SK-N-SH (cell line): Measurements from ENCODE around the gene DCTD. TPM values are rescaled to one million over a fixed set of nuclear protein-coding genes. Genes with fewer than 3 reads are reported as not detected.

Experiments used
- CTCF ChIA-PET: fragments of 300-600, 350-600 bp; formaldehyde crosslinking; extraction: SDS; loops from one replicate; lab custom pipeline; 2021; lab: Yijun Ruan, JAX
- POLR2A ChIA-PET: fragments of 350-600 bp; sonication (Branson Sonifier 250); formaldehyde crosslinking; extraction: SDS; loops from one replicate; lab custom pipeline; 2020; ENCODE audit warnings: antibody characterized with exemption, inconsistent platforms; lab: Yijun Ruan, JAX
- DNase-seq: peaks from one replicate; pipeline ENCODE4 v3.0.0; 2012
- H2AFZ ChIP-seq: fragments of 200-600 bp; sonication (generic); 2 replicates; pipeline ENCODE4 v1.8.1; 2016; ENCODE audit warnings: antibody characterized with exemption, mild to moderate bottlenecking, low read depth
- H3F3A ChIP-seq: fragments of 200-600 bp; sonication (generic); replicated peaks from 2 replicates; pipeline ENCODE3; 2016; ENCODE audit warnings: antibody characterized with exemption, mild to moderate bottlenecking; ENCODE audit not compliant: insufficient read depth
- H3K27ac ChIP-seq, 2 experiments: fragments of 200-500 bp in 1 of 2; fragments of 200-600 bp in 1 of 2; sonication (Bioruptor generic) in 1 of 2; sonication (generic), shearing (Covaris generic) in 1 of 2; 2 replicates each; pipeline versions ENCODE4 v1.5.1 to v1.6.1; 2014 to 2016; ENCODE audit warnings: low read depth in 2 of 2, inconsistent platforms in 1 of 2, low read length in 1 of 2, mild to moderate bottlenecking in 1 of 2, mixed read lengths in 1 of 2
- H3K27me3 ChIP-seq: fragments of 200-600 bp; sonication (generic), shearing (Covaris generic); 2 replicates; pipeline ENCODE4 v1.6.1; 2016; ENCODE audit warnings: mixed run types; ENCODE audit not compliant: insufficient read depth
- H3K36me3 ChIP-seq, 2 experiments: fragments of 200-500 bp in 1 of 2; fragments of 200-600 bp in 1 of 2; sonication (Bioruptor generic) in 1 of 2; sonication (generic) in 1 of 2; replicated peaks in 1 of 2; 2 replicates each; pipeline versions ENCODE3 to v1.5.1; 2014 to 2016; ENCODE audit warnings: low read length in 1 of 2, mild to moderate bottlenecking in 1 of 2; ENCODE audit not compliant: insufficient read depth in 2 of 2, control insufficient read depth in 1 of 2
- H3K4me1 ChIP-seq, 2 experiments: fragments of 200-500 bp in 1 of 2; fragments of 200-600 bp in 1 of 2; sonication (Bioruptor generic) in 1 of 2; sonication (generic), shearing (Covaris generic) in 1 of 2; 2 replicates each; pipeline versions ENCODE4 v1.5.1 to v1.6.1; 2014 to 2016; ENCODE audit warnings: low read depth in 1 of 2, low read length in 1 of 2, mixed run types in 1 of 2; ENCODE audit not compliant: insufficient read depth in 2 of 2, control insufficient read depth in 1 of 2
- H3K4me2 ChIP-seq: fragments of 200-600 bp; sonication (generic), shearing (Covaris generic); 2 replicates; pipeline ENCODE4 v1.6.1; 2017; ENCODE audit warnings: mixed run types
- H3K4me3 ChIP-seq, 2 experiments: fragments of 200-500 bp in 1 of 2; fragments of 200-600 bp in 1 of 2; sonication (Bioruptor generic) in 1 of 2; sonication (generic), shearing (Covaris generic) in 1 of 2; 2 replicates each; pipeline versions ENCODE4 v1.5.1 to v1.8.1; 2014 to 2016; ENCODE audit warnings: low read depth in 2 of 2, inconsistent platforms in 1 of 2, low read length in 1 of 2, mild to moderate bottlenecking in 1 of 2, mixed read lengths in 1 of 2, moderate library complexity in 1 of 2
- H3K79me2 ChIP-seq: fragments of 200-600 bp; sonication (generic); 2 replicates; pipeline ENCODE4 v1.8.1; 2017; ENCODE audit warnings: mild to moderate bottlenecking; ENCODE audit not compliant: insufficient read depth
- H3K9ac ChIP-seq: fragments of 200-600 bp; sonication (generic); 2 replicates; pipeline ENCODE4 v1.6.1; 2017; ENCODE audit warnings: mixed run types
- H3K9me2 ChIP-seq: fragments of 200-600 bp; sonication (generic); 2 replicates; pipeline ENCODE4 v1.6.1; 2017; ENCODE audit warnings: mixed run types
- H3K9me3 ChIP-seq: fragments of 200-600 bp; sonication (generic); 2 replicates; pipeline ENCODE4 v1.6.1; 2017; ENCODE audit warnings: mixed run types, mild to moderate bottlenecking, moderate library complexity
- H4K20me1 ChIP-seq: fragments of 200-600 bp; sonication (generic); 2 replicates; pipeline ENCODE4 v1.6.1; 2017; ENCODE audit warnings: mild to moderate bottlenecking, mixed run types; ENCODE audit not compliant: insufficient read depth
- CHD2 ChIP-seq: fragments of 150-350 bp; IDR thresholded peaks from 2 replicates; pipeline ENCODE4 v1.6.1; 2018; ENCODE audit warnings: low read length; ENCODE audit not compliant: partially characterized antibody
- ELF1 ChIP-seq: IDR thresholded peaks from 2 replicates; pipeline ENCODE4 v1.4.0; 2012
- EP300 ChIP-seq, 2 experiments: IDR thresholded peaks; 2 replicates each; pipeline versions ENCODE4 v1.4.0 to v1.6.1; 2012; ENCODE audit warnings: borderline replicate concordance in 1 of 2, low read depth in 1 of 2, low read length in 1 of 2
- EZH2phosphoT487 ChIP-seq: fragments of 200-600 bp; sonication (generic); IDR thresholded peaks from 2 replicates; pipeline ENCODE4 v1.6.1; 2017; ENCODE audit warnings: low read depth, mixed run types, mild to moderate bottlenecking, antibody characterized with exemption, moderate library complexity, borderline replicate concordance
- FOSL2 ChIP-seq: IDR thresholded peaks from 2 replicates; pipeline ENCODE4 v1.4.0; 2012; ENCODE audit warnings: low read depth, mild to moderate bottlenecking, moderate library complexity, borderline replicate concordance
- FOXM1 ChIP-seq: IDR thresholded peaks from 2 replicates; pipeline ENCODE4 v1.4.0; 2012; ENCODE audit warnings: low read depth, mild to moderate bottlenecking
- GABPA ChIP-seq: IDR thresholded peaks from 2 replicates; pipeline ENCODE4 v1.4.0; 2012; ENCODE audit warnings: low read depth, mild to moderate bottlenecking
- GATA2 ChIP-seq: sonication (generic); formaldehyde crosslinking; IDR thresholded peaks from 2 replicates; pipeline ENCODE4 v1.5.0; 2020; ENCODE audit warnings: mild to moderate bottlenecking, missing genetic modification reagents
- IRF3 ChIP-seq: fragments of 150-350 bp; IDR thresholded peaks from 2 replicates; pipeline ENCODE4 v1.6.1; 2016; ENCODE audit warnings: mild to moderate bottlenecking, low read depth, low read length
- JUND ChIP-seq: IDR thresholded peaks from 2 replicates; pipeline ENCODE4 v1.4.0; 2012
- REST ChIP-seq: IDR thresholded peaks from 2 replicates; pipeline ENCODE4 v1.6.1; 2012; ENCODE audit warnings: mild to moderate bottlenecking, low read depth, low read length, moderate library complexity
- RFX5 ChIP-seq: IDR thresholded peaks from 2 replicates; pipeline ENCODE4 v1.6.1; 2012; ENCODE audit warnings: mild to moderate bottlenecking, improper control_type of control experiment, low read length
- SMC3 ChIP-seq: IDR thresholded peaks from 2 replicates; pipeline ENCODE4 v1.6.1; 2012; ENCODE audit warnings: low read depth, low read length, improper control_type of control experiment
- TAF1 ChIP-seq: IDR thresholded peaks from 2 replicates; pipeline ENCODE4 v1.6.1; 2012; ENCODE audit warnings: low read depth, mild to moderate bottlenecking, low read length, moderate library complexity, borderline replicate concordance
- TEAD4 ChIP-seq: IDR thresholded peaks from 2 replicates; pipeline ENCODE4 v1.4.0; 2012; ENCODE audit warnings: mild to moderate bottlenecking, borderline replicate concordance; ENCODE audit not compliant: insufficient read depth
- USF2 ChIP-seq: fragments of 150-350 bp; IDR thresholded peaks from 2 replicates; pipeline ENCODE4 v1.6.1; 2017; ENCODE audit warnings: antibody characterized with exemption, low read length, low read depth, borderline replicate concordance
- ZBTB33 ChIP-seq: IDR thresholded peaks from 2 replicates; pipeline ENCODE4 v1.4.0; 2012; ENCODE audit warnings: low read depth, borderline replicate concordance
- WGBS: methylation state at CpG from one replicate; pipeline ENCODE4 v1.1.6; 2017; ENCODE audit warnings: low lambda C conversion rate; 5-methylcytosine and 5-hydroxymethylcytosine counted together
- polyA plus RNA-seq, 3 experiments: library from polyadenylated mRNA; depleted of rRNA; stranded (reverse); fragments of >200 nt; gene quantifications; 2 replicates each; pipeline ENCODE4 v1.2.3, GENCODE V29; 2012

The DCTD gene
- polyA plus RNA-seq, 1 of the 3 experiments (the other 2 are of a cell fraction): 123 TPM

GRCh38 chr4:182863501-182863900, 53.7 kb downstream of the DCTD start:
- no peak overlapping the region for H3K4me2 ChIP-seq
- H3F3A ChIP-seq: no peaks in the 10 kb centered on the region
- ChIA-PET CTCF (no interaction called here), POLR2A (no interaction called here)
- no peak overlapping the region for H3K27ac ChIP-seq
- H3K4me3 ChIP-seq: no peak overlapping the region
- H3K27me3 ChIP-seq: no peaks in the 10 kb centered on the region
- no peaks in the 10 kb centered on the region for H3K36me3 ChIP-seq
- no peak overlapping the region for H3K9ac ChIP-seq
- no peak for TF ChIP-seq GATA2 (CRISPR knock-in tag)
- no peak for TF ChIP-seq TAF1
- no peak for TF ChIP-seq EZH2phosphoT487
- no peak for TF ChIP-seq ELF1
- no peak for TF ChIP-seq GABPA
- TF ChIP-seq JUND: no peak
- TF ChIP-seq USF2: no peak
- TF ChIP-seq SMC3: no peak
- no peak for TF ChIP-seq FOSL2
- no peak for TF ChIP-seq EP300 (IDR thresholded peaks at IDR 0.05; ENCODE audit: borderline replicate concordance in 1 of 2, low read depth in 1 of 2, low read length in 1 of 2)
- no peak for TF ChIP-seq RFX5
- no peak for TF ChIP-seq TEAD4
- TF ChIP-seq REST: no peak
- TF ChIP-seq ZBTB33: no peak
- TF ChIP-seq IRF3: no peak
- no peak for TF ChIP-seq CHD2
- no peak for TF ChIP-seq FOXM1
- peaks cover 0 to 6% of the 10 kb centered on the region in 2 experiments; a peak in 2 of 4 replicates for H3K4me1 ChIP-seq
- H3K9me2 ChIP-seq: no peaks in the 10 kb centered on the region
- no peaks in the 10 kb centered on the region for H3K79me2 ChIP-seq
- WGBS: 92% methylated on average over 6 of the region's 6 CpGs
- H4K20me1 ChIP-seq: no peaks in the 10 kb centered on the region
- H2AFZ ChIP-seq: no peak overlapping the region
- no peak for DNase-seq
- no peaks in the 10 kb centered on the region for H3K9me3 ChIP-seq
